NT2/D1 (cell line): ENCODE data around the gene CNGA3.

Experiments used
- YY1 ChIP-seq: IDR thresholded peaks from 2 replicates; pipeline ENCODE4 v1.6.1; 2011; ENCODE audit not compliant: insufficient read length, insufficient read depth
- ZNF274 ChIP-seq: IDR thresholded peaks from 2 replicates; pipeline ENCODE4 v1.6.1; 2011; ENCODE audit warnings: mild to moderate bottlenecking, low read depth, low read length

- TF ChIP-seq YY1 (no peak), ZNF274 (no peak)
Measured at GRCh38 chr2:98382086-98382485, 35.8 kb downstream of the CNGA3 start.
